ENCODE results near the gene SAPCD2.

The SAPCD2 gene

DNA sequence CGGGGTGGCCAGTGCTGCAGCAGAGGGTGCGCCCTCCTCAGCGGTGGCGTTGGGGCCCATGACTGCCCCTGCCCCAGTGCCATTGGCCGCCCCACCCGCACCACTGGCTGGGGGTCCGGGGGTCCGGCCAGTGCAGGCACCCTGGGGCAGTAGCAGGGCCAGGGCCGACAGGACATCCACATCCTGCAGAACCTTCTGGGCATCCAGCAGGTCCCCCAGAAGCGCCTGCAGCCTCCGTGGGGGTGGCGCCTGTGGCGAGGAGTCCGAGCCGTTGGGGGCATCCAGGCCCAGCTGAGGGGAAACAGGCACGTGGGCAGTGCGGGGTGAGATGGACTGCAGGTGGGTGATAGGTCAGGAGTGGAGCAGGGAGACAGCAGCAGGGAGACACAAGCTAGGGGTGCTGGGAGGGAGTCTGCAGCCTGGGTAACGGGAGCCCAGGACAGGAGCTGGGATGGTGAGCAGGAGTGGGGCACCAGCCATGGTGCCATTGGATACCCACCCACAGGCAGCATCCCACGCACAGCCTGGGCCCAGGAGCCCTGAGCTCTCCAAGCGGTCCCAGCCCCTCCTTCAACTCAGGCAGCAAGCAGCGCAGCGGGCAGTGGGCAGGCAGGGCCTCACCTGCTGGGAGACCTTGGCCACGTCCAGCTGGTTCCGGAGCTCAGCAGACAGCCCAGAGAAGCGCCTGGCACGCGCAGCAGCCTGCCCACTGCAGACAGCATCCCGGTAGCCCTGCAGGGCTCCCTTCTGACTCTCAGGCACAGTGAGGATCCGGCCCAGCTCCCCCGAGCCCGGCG is 49.4 kb downstream of the SAPCD2 start:
- no peak for DNase-seq

DNA sequence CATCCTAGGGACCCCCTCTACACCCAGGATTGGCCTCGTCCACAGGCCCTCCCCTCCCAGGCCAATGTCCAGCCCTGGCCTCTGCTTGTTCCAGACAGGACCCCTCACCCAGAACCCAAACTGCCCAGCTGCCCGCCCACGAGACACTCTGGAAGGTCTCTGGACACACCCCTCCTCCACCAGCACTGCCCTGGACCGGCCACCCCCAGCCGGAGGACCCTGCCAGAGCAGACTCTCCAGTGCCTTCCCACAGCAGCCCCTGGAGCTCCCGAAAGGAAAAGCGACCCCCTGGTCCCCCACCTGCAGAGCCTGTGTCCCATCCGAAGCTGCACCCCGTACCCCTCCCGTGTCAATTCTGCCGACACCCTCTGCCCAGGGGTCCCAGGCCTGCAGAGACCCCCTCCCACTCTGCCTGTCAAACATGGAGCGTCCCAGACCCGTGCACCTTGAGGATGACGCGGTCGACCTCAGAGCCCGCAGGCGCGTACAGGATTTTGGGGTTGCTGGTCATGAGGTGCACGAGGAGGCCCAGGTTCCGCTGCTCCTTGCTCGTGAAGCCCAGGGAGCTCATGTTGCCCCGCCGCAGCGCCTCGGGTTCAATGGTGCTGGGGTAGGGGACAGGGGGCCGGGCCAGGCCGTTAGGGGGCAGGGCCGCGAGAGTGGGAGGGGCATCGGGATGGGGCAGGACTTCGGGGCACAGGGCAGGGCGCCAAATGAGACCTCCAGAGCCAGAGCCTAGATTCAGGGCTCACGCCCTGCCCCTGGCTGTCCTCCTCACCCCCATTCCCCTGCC is 50.3 kb downstream of the SAPCD2 start:
- no peak for DNase-seq

GRCh38 chr9:137018761-137019559 is 51.4 kb downstream of the SAPCD2 start:
- no peak for DNase-seq

- no peak for DNase-seq
These were observed 52.4 kb downstream of the SAPCD2 start for GRCh38 chr9:137017791-137018497.

- no peak for DNase-seq
These were observed 53.3 kb downstream of the SAPCD2 start for GRCh38 chr9:137017071-137017470.

DNA sequence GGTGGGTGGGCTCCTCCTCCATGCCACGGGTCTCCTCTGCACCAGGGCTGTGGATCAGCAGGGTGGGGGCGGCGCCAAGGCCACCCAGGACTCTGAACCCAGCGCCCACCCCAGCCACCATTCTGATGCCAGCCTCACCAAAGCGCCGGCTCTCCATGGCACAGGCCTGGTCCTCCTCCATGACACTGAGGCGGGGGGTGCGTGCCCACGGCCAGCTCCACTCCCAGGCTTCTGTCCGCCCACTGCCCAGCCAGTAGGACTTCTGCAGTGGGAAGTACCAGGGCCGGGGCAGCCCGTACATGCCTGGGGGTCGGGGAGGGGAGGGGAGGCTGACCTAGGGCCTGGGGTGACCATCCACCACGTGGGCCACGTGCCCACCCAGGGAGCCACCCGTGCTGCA is 53.9 kb downstream of the SAPCD2 start:
- DNase-seq: no peak

DNA sequence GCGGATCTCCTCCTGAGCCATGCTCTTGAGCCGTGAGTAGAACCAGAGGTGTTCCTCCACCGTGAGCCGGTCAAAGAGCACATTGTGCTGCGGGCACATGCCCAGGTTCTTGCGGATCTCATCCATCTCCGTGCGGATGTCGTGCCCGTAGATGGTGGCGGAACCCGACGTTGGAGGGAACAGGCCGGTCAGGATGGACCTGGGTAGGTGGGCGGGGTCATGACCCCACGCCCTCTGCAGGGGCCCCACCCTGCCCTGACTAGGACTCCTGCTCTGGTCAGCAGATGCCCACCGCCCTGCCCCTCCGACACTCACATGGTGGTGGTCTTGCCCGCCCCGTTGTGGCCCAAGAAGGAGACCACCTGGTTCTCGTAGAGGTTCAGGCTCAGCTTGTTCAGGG is 54.4 kb downstream of the SAPCD2 start:
- DNase-seq: no peak

DNA sequence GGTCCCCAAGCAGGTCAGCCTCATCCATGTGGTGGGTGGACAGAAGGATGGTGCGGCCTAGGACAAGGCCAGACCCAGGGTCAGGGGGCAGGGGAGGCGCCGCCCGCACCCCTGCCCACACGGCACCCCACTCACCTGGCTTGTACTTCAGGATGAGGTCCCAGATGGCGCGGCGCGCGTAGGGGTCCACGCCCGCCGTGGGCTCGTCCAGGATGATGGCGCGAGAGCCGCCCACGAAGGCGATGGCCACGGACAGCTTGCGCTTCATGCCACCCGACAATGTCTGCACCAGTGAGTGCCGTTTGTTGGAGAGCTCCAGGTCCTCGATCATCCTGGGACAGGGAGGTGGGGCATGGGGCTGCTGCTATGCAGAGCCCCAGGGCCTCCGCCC is 54.8 kb downstream of the SAPCD2 start:
- DNase-seq: no peak

DNA sequence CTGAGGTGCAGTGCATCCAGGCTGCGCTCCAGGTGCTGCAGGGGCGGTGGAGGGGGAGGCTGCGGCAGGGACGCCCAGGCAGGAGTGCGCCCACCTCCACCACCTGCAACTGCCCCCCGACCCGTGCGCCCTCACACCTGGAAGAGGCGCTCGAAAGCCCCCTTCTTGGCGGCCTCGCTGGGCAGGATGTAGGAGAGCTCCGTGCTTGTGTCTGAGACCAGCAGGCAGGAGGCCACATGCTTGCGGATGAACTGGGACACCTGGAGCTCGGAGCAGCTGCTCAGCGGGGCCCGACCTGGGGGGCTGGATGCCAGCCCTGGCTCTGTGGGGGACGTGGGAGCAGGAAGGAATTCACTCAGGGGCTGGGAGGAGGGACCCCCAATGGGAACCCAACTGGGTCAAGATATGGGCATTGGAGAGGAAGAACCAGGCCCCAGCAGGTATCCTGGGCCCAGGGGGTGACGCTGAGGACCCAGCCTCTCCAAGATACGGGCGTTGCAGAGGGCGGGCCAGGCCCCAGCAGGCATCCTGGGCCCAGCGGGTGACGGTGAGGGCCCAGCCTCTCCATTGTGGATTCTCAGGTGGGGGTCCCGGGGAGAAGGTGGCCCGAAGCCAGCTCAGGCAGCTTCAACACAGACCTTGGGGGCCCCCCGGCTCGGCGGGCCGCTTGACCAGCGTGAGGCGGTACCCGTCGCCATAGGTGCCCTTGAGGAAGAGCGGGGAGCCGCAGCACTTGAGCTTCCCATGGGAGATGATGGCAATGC is 55.4 kb downstream of the SAPCD2 start:
- DNase-seq: no peak

DNA sequence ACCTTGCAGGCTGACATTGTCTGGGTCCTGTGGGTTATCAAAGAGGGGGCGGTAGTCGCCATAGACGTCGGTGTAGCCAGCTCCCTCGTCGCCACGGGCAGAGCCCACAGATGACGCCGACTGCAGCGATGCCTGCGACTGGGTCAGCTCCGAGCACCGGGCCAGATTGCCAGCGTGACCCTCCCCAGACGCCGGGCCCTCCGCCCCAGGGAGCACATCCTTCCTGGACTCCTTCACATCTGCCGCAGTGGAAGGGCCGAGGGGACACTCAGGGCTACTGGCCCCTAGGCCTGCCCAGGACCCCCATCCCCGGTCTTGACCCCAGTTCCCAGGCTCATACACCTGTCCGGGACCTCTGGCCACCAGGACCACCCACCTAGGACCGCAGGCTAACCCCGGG is 56.2 kb downstream of the SAPCD2 start:
- no peak for DNase-seq

DNA sequence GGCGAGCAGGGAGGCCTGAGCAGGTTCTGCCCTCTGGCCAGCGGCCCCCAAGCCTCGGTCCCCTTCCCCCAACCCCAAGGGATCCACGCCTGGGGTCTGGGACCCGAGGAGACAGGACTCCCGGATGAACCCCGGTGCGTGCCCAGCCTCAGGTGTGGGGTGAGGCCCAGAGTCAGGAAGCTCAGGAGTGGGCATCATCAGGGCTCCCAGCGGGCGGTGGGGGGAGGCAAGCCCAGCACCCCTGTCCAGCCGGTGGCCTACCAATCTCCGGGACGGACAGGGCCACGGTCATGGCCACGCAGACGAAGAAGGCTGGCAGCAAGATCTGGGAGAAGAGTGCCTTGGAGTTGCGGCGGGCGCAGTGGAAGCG is 56.8 kb downstream of the SAPCD2 start:
- DNase-seq: no peak

GRCh38 chr9:137012694-137013570 is 57.4 kb downstream of the SAPCD2 start:
- DNase-seq: no peak
